ENCODE measurements around the gene NARS2.
A peak's percentile ranks its signal among the peaks of the same experiment; 100 is the strongest.

The NARS2 gene

GRCh38 chr11:78510597-78510996 is 64.1 kb downstream of the NARS2 start:
- DNase-seq (ENCODE audit: insufficient read length, low spot score), result no peak
- FAIRE-seq, result no peak
- no peak for TF ChIP-seq POLR2A (IDR thresholded peaks at IDR 0.05; ENCODE audit: low read depth, low read length)

- no peak for DNase-seq (ENCODE audit: insufficient read length, low spot score)
- no peak for TF ChIP-seq POLR2A (IDR thresholded peaks at IDR 0.05; ENCODE audit: low read depth, low read length)
- no peak for FAIRE-seq
These were observed 64.6 kb downstream of the NARS2 start for GRCh38 chr11:78510025-78510596.

GRCh38 chr11:78504708-78505107 is 70.0 kb downstream of the NARS2 start:
- no peak for TF ChIP-seq POLR2A (IDR thresholded peaks at IDR 0.05; ENCODE audit: low read depth, low read length)
- FAIRE-seq (no peak), DNase-seq (ENCODE audit: insufficient read length, low spot score) (no peak)

- TF ChIP-seq POLR2A (IDR thresholded peaks at IDR 0.05; ENCODE audit: low read depth, low read length), result no peak
- FAIRE-seq (peak; percentile 36), DNase-seq (ENCODE audit: insufficient read length, low spot score) (no peak)
These were observed 70.5 kb downstream of the NARS2 start for GRCh38 chr11:78504181-78504580.

GRCh38 chr11:78499971-78500370 is 74.7 kb downstream of the NARS2 start:
- no peak for TF ChIP-seq POLR2A (IDR thresholded peaks at IDR 0.05; ENCODE audit: low read depth, low read length)
- FAIRE-seq (peak; percentile 58), DNase-seq (ENCODE audit: insufficient read length, low spot score) (no peak)

- FAIRE-seq, result peak; percentile 68
- TF ChIP-seq POLR2A (IDR thresholded peaks at IDR 0.05; ENCODE audit: low read depth, low read length), result no peak
- DNase-seq (ENCODE audit: insufficient read length, low spot score), result no peak
These were observed 77.4 kb downstream of the NARS2 start for GRCh38 chr11:78497293-78497692.

GRCh38 chr11:78493413-78493975 is 81.2 kb downstream of the NARS2 start:
- DNase-seq (ENCODE audit: insufficient read length, low spot score), result no peak
- no peak for TF ChIP-seq POLR2A (IDR thresholded peaks at IDR 0.05; ENCODE audit: low read depth, low read length)
- no peak for FAIRE-seq

- FAIRE-seq, result no peak
- no peak for DNase-seq (ENCODE audit: insufficient read length, low spot score)
- no peak for TF ChIP-seq POLR2A (IDR thresholded peaks at IDR 0.05; ENCODE audit: low read depth, low read length)
These were observed 81.7 kb downstream of the NARS2 start for GRCh38 chr11:78492973-78493372.

GRCh38 chr11:78489184-78489583 is 85.5 kb downstream of the NARS2 start:
- FAIRE-seq, result no peak
- no peak for DNase-seq (ENCODE audit: insufficient read length, low spot score)
- no peak for TF ChIP-seq POLR2A (IDR thresholded peaks at IDR 0.05; ENCODE audit: low read depth, low read length)

GRCh38 chr11:78478536-78478935 is 96.1 kb downstream of the NARS2 start:
- DNase-seq (ENCODE audit: insufficient read length, low spot score) (no peak), FAIRE-seq (no peak)
- no peak for TF ChIP-seq POLR2A (IDR thresholded peaks at IDR 0.05; ENCODE audit: low read depth, low read length)

- TF ChIP-seq POLR2A (IDR thresholded peaks at IDR 0.05; ENCODE audit: low read depth, low read length), result no peak
- FAIRE-seq (peak; percentile 66), DNase-seq (ENCODE audit: insufficient read length, low spot score) (peak; percentile 22)
These were observed 98.6 kb downstream of the NARS2 start for GRCh38 chr11:78476066-78476465.

- DNase-seq (ENCODE audit: insufficient read length, low spot score) (no peak), FAIRE-seq (no peak)
- TF ChIP-seq POLR2A (IDR thresholded peaks at IDR 0.05; ENCODE audit: low read depth, low read length), result no peak
These were observed 100.2 kb downstream of the NARS2 start for GRCh38 chr11:78474451-78474850.

GRCh38 chr11:78472905-78473304 is 101.8 kb downstream of the NARS2 start:
- no peak for FAIRE-seq
- TF ChIP-seq POLR2A (IDR thresholded peaks at IDR 0.05; ENCODE audit: low read depth, low read length), result no peak
- no peak for DNase-seq (ENCODE audit: insufficient read length, low spot score)

- FAIRE-seq (no peak), DNase-seq (ENCODE audit: insufficient read length, low spot score) (no peak)
- no peak for TF ChIP-seq POLR2A (IDR thresholded peaks at IDR 0.05; ENCODE audit: low read depth, low read length)
These were observed 102.3 kb downstream of the NARS2 start for GRCh38 chr11:78472382-78472781.

- TF ChIP-seq POLR2A (IDR thresholded peaks at IDR 0.05; ENCODE audit: low read depth, low read length), result no peak
- FAIRE-seq (no peak), DNase-seq (ENCODE audit: insufficient read length, low spot score) (no peak)
These were observed 103.7 kb downstream of the NARS2 start for GRCh38 chr11:78470861-78471442.

Data from H54 (cell line).